ENCODE data around the gene ASPN.

The ASPN gene

GRCh38 chr9:92478783-92479182 is 3.5 kb downstream of the ASPN start:
- Histone ChIP-seq H3K36me3 (ENCODE audit: insufficient read depth, low read length) (no peaks in the 10 kb centered on the region), H3K4me3 (ENCODE audit: low read length, poor library complexity, severe bottlenecking) (no peak overlapping the region)
- TF ChIP-seq CTCF (conservative IDR thresholded peaks at IDR 0.05; ENCODE audit: low read length) (no peak), EZH2phosphoT487 (IDR thresholded peaks at IDR 0.05; ENCODE audit: borderline replicate concordance) (no peak)

GRCh38 chr9:92476962-92477361 is 5.3 kb downstream of the ASPN start:
- Histone ChIP-seq H3K9me2 (replicated peaks; ENCODE audit: low read depth, low read length) (no peaks in the 10 kb centered on the region), H3K4me1 (ENCODE audit: insufficient read depth, low read length, poor library complexity, severe bottlenecking) (peaks cover 9% of the 10 kb centered on the region), H4K20me1 (ENCODE audit: insufficient read depth, low read length, poor library complexity, severe bottlenecking) (no peaks in the 10 kb centered on the region), H3K27me3 (ENCODE audit: insufficient read depth, low read length, poor library complexity, severe bottlenecking) (no peaks in the 10 kb centered on the region), H3K4me3 (ENCODE audit: low read length, poor library complexity, severe bottlenecking) (no peak overlapping the region), H3K79me2 (ENCODE audit: insufficient read depth, low read length) (no peaks in the 10 kb centered on the region), H3K9me3 (ENCODE audit: insufficient read depth, low read depth, low read length) (no peaks in the 10 kb centered on the region), H3F3A (ENCODE audit: low read depth) (no peaks in the 10 kb centered on the region), H3K9ac (ENCODE audit: low read depth, low read length, poor library complexity, severe bottlenecking) (no peak overlapping the region), H2AFZ (ENCODE audit: low read length) (no peak overlapping the region), H3K4me2 (ENCODE audit: low read depth, low read length, poor library complexity, severe bottlenecking) (no peak overlapping the region), H3K36me3 (ENCODE audit: insufficient read depth, low read length) (no peaks in the 10 kb centered on the region)
- TF ChIP-seq EZH2phosphoT487 (IDR thresholded peaks at IDR 0.05; ENCODE audit: borderline replicate concordance) (no peak), CTCF (conservative IDR thresholded peaks at IDR 0.05; ENCODE audit: low read length) (no peak)

More at GRCh38 chr9:92478783-92479182, 3.5 kb downstream of the ASPN start:
- no peak overlapping the region for H2AFZ ChIP-seq (ENCODE audit: low read length)
- H3K9me3 ChIP-seq (ENCODE audit: insufficient read depth, low read depth, low read length), result no peaks in the 10 kb centered on the region
- no peaks in the 10 kb centered on the region for H4K20me1 ChIP-seq (ENCODE audit: insufficient read depth, low read length, poor library complexity, severe bottlenecking)
- no peak overlapping the region for H3K9ac ChIP-seq (ENCODE audit: low read depth, low read length, poor library complexity, severe bottlenecking)
- H3K4me1 ChIP-seq (ENCODE audit: insufficient read depth, low read length, poor library complexity, severe bottlenecking), result peaks cover 9% of the 10 kb centered on the region
- H3K27me3 ChIP-seq (ENCODE audit: insufficient read depth, low read length, poor library complexity, severe bottlenecking), result no peaks in the 10 kb centered on the region
- no peaks in the 10 kb centered on the region for H3K9me2 ChIP-seq (replicated peaks; ENCODE audit: low read depth, low read length)
- no peak overlapping the region for H3K4me2 ChIP-seq (ENCODE audit: low read depth, low read length, poor library complexity, severe bottlenecking)
- H3F3A ChIP-seq (ENCODE audit: low read depth), result no peaks in the 10 kb centered on the region
- no peaks in the 10 kb centered on the region for H3K79me2 ChIP-seq (ENCODE audit: insufficient read depth, low read length)

- H3K36me3 ChIP-seq (ENCODE audit: insufficient read depth, low read length), result no peaks in the 10 kb centered on the region
- TF ChIP-seq CTCF (conservative IDR thresholded peaks at IDR 0.05; ENCODE audit: low read length) (no peak), EZH2phosphoT487 (IDR thresholded peaks at IDR 0.05; ENCODE audit: borderline replicate concordance) (no peak)
- H3K79me2 ChIP-seq (ENCODE audit: insufficient read depth, low read length), result no peaks in the 10 kb centered on the region
- no peak overlapping the region for H2AFZ ChIP-seq (ENCODE audit: low read length)
- H3K4me1 ChIP-seq (ENCODE audit: insufficient read depth, low read length, poor library complexity, severe bottlenecking), result no peaks in the 10 kb centered on the region
- no peak overlapping the region for H3K9ac ChIP-seq (ENCODE audit: low read depth, low read length, poor library complexity, severe bottlenecking)
- H3K9me3 ChIP-seq (ENCODE audit: insufficient read depth, low read depth, low read length), result no peaks in the 10 kb centered on the region
- H3K27me3 ChIP-seq (ENCODE audit: insufficient read depth, low read length, poor library complexity, severe bottlenecking), result no peaks in the 10 kb centered on the region
- H3K9me2 ChIP-seq (replicated peaks; ENCODE audit: low read depth, low read length), result no peaks in the 10 kb centered on the region
- no peak overlapping the region for H3K4me2 ChIP-seq (ENCODE audit: low read depth, low read length, poor library complexity, severe bottlenecking)
- H4K20me1 ChIP-seq (ENCODE audit: insufficient read depth, low read length, poor library complexity, severe bottlenecking), result no peaks in the 10 kb centered on the region
- no peak overlapping the region for H3K4me3 ChIP-seq (ENCODE audit: low read length, poor library complexity, severe bottlenecking)
- no peaks in the 10 kb centered on the region for H3F3A ChIP-seq (ENCODE audit: low read depth)
Observed at GRCh38 chr9:92474587-92474986, 7.7 kb downstream of the ASPN start.

All from Loucy (cell line).